Mucosa of rectum (tissue), 2 donors: ENCODE measurements around the gene SH3BP4.

Source experiments
- H3K27ac ChIP-seq, 2 donors: one replicate each; pipeline ENCODE4 v1.7.0; 2013; ENCODE audit warnings: inconsistent platforms in 2 of 2, low read depth in 2 of 2, low read length in 2 of 2
- H3K27me3 ChIP-seq, 2 donors: one replicate each; pipeline ENCODE4 v1.7.0; 2013; ENCODE audit warnings: low read length in 2 of 2; ENCODE audit not compliant: control insufficient read depth in 2 of 2, insufficient read depth in 2 of 2
- H3K36me3 ChIP-seq, 2 donors: one replicate each; pipeline ENCODE4 v1.7.0; 2013; ENCODE audit warnings: low read length in 2 of 2; ENCODE audit not compliant: control insufficient read depth in 2 of 2, insufficient read depth in 2 of 2
- H3K4me1 ChIP-seq, 2 donors: one replicate each; pipeline ENCODE4 v1.7.0; 2013; ENCODE audit warnings: low read length in 2 of 2, mild to moderate bottlenecking in 1 of 2; ENCODE audit not compliant: control insufficient read depth in 2 of 2, insufficient read depth in 2 of 2
- H3K4me3 ChIP-seq, 2 donors: one replicate each; pipeline ENCODE4 v1.7.0; 2013; ENCODE audit warnings: low read length in 2 of 2
- H3K9ac ChIP-seq, 2 donors: one replicate each; pipeline ENCODE4 v1.7.0; 2013; ENCODE audit warnings: low read length in 2 of 2, low read depth in 1 of 2, mild to moderate bottlenecking in 1 of 2
- H3K9me3 ChIP-seq, 2 donors: one replicate each; pipeline ENCODE4 v1.7.0; 2013; ENCODE audit warnings: low read length in 2 of 2; ENCODE audit not compliant: control insufficient read depth in 2 of 2
- donor health status: healthy.
- donor health status: Normal muscosa, but diverticular disease.

The SH3BP4 gene

GRCh38 chr2:234966340-234966739 lies 14.5 kb downstream of the SH3BP4 start:
- Histone ChIP-seq H3K36me3 (no peaks in the 10 kb centered on the region), H3K27me3 (no peaks in the 10 kb centered on the region), H3K9me3 (no peaks in the 10 kb centered on the region), H3K27ac (no peak overlapping the region), H3K4me1 (peaks cover 0 to 11% of the 10 kb centered on the region in 2 donors), H3K9ac (no peak overlapping the region), H3K4me3 (no peak overlapping the region)

- no peak overlapping the region for H3K27ac ChIP-seq
- H3K4me3 ChIP-seq, result no peak overlapping the region
- no peak overlapping the region for H3K9ac ChIP-seq
- H3K4me1 ChIP-seq, result peaks cover 0 to 11% of the 10 kb centered on the region in 2 donors
- no peaks in the 10 kb centered on the region for H3K9me3 ChIP-seq
- H3K36me3 ChIP-seq, result no peaks in the 10 kb centered on the region
- no peaks in the 10 kb centered on the region for H3K27me3 ChIP-seq
These were observed 15.5 kb downstream of the SH3BP4 start for GRCh38 chr2:234967201-234967869.

GRCh38 chr2:234967870-234968208 lies 16.0 kb downstream of the SH3BP4 start:
- Histone ChIP-seq H3K36me3 (no peaks in the 10 kb centered on the region), H3K4me1 (peaks cover 0 to 11% of the 10 kb centered on the region in 2 donors), H3K27me3 (no peaks in the 10 kb centered on the region), H3K9ac (no peak overlapping the region), H3K9me3 (no peaks in the 10 kb centered on the region), H3K27ac (no peak overlapping the region), H3K4me3 (no peak overlapping the region)

- no peaks in the 10 kb centered on the region for H3K9me3 ChIP-seq
- no peaks in the 10 kb centered on the region for H3K27me3 ChIP-seq
- no peak overlapping the region for H3K27ac ChIP-seq
- H3K4me1 ChIP-seq, result peaks cover 0 to 11% of the 10 kb centered on the region in 2 donors
- no peak overlapping the region for H3K9ac ChIP-seq
- H3K4me3 ChIP-seq, result no peak overlapping the region
- H3K36me3 ChIP-seq, result no peaks in the 10 kb centered on the region
These were observed 17.0 kb downstream of the SH3BP4 start for GRCh38 chr2:234968631-234969305.

GRCh38 chr2:234969306-234970098 lies 17.7 kb downstream of the SH3BP4 start:
- H3K9ac ChIP-seq, result no peak overlapping the region
- no peaks in the 10 kb centered on the region for H3K27me3 ChIP-seq
- no peak overlapping the region for H3K4me3 ChIP-seq
- no peaks in the 10 kb centered on the region for H3K36me3 ChIP-seq
- no peak overlapping the region for H3K27ac ChIP-seq
- no peaks in the 10 kb centered on the region for H3K9me3 ChIP-seq
- H3K4me1 ChIP-seq, result peaks cover 0 to 11% of the 10 kb centered on the region in 2 donors

GRCh38 chr2:234970099-234970440 lies 18.3 kb downstream of the SH3BP4 start:
- Histone ChIP-seq H3K36me3 (no peaks in the 10 kb centered on the region), H3K27ac (no peak overlapping the region), H3K4me1 (peaks cover 2 to 16% of the 10 kb centered on the region in 2 donors), H3K9ac (no peak overlapping the region), H3K9me3 (no peaks in the 10 kb centered on the region), H3K4me3 (no peak overlapping the region), H3K27me3 (no peaks in the 10 kb centered on the region)

GRCh38 chr2:234970477-234970882 lies 18.7 kb downstream of the SH3BP4 start:
- H3K9ac ChIP-seq, result no peak overlapping the region
- H3K27ac ChIP-seq, result no peak overlapping the region

GRCh38 chr2:234971496-234971895 lies 19.7 kb downstream of the SH3BP4 start:
- Histone ChIP-seq H3K27me3 (no peaks in the 10 kb centered on the region), H3K9ac (no peak overlapping the region), H3K36me3 (no peaks in the 10 kb centered on the region), H3K9me3 (no peaks in the 10 kb centered on the region), H3K27ac (no peak overlapping the region), H3K4me1 (peaks cover 2 to 19% of the 10 kb centered on the region in 2 donors), H3K4me3 (no peak overlapping the region)

More at GRCh38 chr2:234970477-234970882, 18.7 kb downstream of the SH3BP4 start:
- H3K27me3 ChIP-seq, result no peaks in the 10 kb centered on the region
- no peak overlapping the region for H3K4me3 ChIP-seq
- H3K4me1 ChIP-seq, result peaks cover 2 to 19% of the 10 kb centered on the region in 2 donors
- H3K36me3 ChIP-seq, result no peaks in the 10 kb centered on the region
- H3K9me3 ChIP-seq, result no peaks in the 10 kb centered on the region

GRCh38 chr2:234973008-234973407 lies 21.2 kb downstream of the SH3BP4 start:
- Histone ChIP-seq H3K27ac (no peak overlapping the region), H3K9ac (no peak overlapping the region), H3K27me3 (no peaks in the 10 kb centered on the region), H3K4me3 (no peak overlapping the region), H3K36me3 (no peaks in the 10 kb centered on the region), H3K4me1 (peaks cover 2 to 20% of the 10 kb centered on the region in 2 donors), H3K9me3 (no peaks in the 10 kb centered on the region)
